ENCODE measurements around the gene PTPRM.

- TF ChIP-seq CTCF (IDR thresholded peaks at IDR 0.05) (no peak), POLR2AphosphoS5 (IDR thresholded peaks at IDR 0.05; ENCODE audit: low read depth, low read length) (no peak), TCF7L2 (IDR thresholded peaks at IDR 0.05; ENCODE audit: low read depth, low read length) (no peak), SIN3A (IDR thresholded peaks at IDR 0.05; ENCODE audit: borderline replicate concordance, insufficient read depth, low read depth, low read length) (no peak)
Observed at GRCh38 chr18:8365006-8365405, 797.9 kb downstream of the PTPRM start.

Data from Panc1 (cell line).